Ovary (tissue), 9 donors: ENCODE measurements around the gene ARMC7. TPM values are rescaled to one million over a fixed set of nuclear protein-coding genes. Genes with fewer than 3 reads are reported as not detected.

Experiments used
- DNase-seq, 5 donors: peaks; one replicate each; pipeline ENCODE4 v3.0.0-alpha.2; 2019 to 2020
- H3K27ac ChIP-seq, 2 donors: fragments of 200-600 bp; one replicate each; pipeline versions ENCODE4 v1.5.1 to v1.8.0; 2019 to 2022
- H3K27me3 ChIP-seq: fragments of 200-600 bp; one replicate; pipeline ENCODE4 v1.8.0; 2022
- H3K36me3 ChIP-seq: fragments of 200-600 bp; sonication (generic); one replicate; pipeline ENCODE4 v1.5.1; 2019
- H3K4me1 ChIP-seq: one replicate; pipeline ENCODE4 v1.8.1; 2013; ENCODE audit warnings: mild to moderate bottlenecking, moderate library complexity; ENCODE audit not compliant: insufficient read depth
- H3K4me3 ChIP-seq: fragments of 200-600 bp; sonication (generic); one replicate; pipeline ENCODE4 v1.5.1; 2017
- H3K9me3 ChIP-seq, 2 donors: fragments of 200-600 bp in 1 of 2; sonication (generic) in 1 of 2; one replicate each; pipeline versions ENCODE4 v1.5.1 to v1.8.1; 2013 to 2019; ENCODE audit warnings: mild to moderate bottlenecking in 1 of 2, moderate library complexity in 1 of 2
- CTCF ChIP-seq, 3 donors: fragments of 450-650 bp in 2 of 3; fragments of 200-600 bp in 1 of 3; IDR thresholded peaks; one replicate each; pipeline versions ENCODE4 v1.5.1 to v1.8.0; 2016 to 2022; ENCODE audit warnings: antibody characterized with exemption in 3 of 3, mild to moderate bottlenecking in 1 of 3
- EP300 ChIP-seq: sonication (generic); formaldehyde crosslinking; IDR thresholded peaks from one replicate; pipeline ENCODE4 v1.6.1; 2017; ENCODE audit warnings: antibody characterized with exemption
- POLR2A ChIP-seq: fragments of 450-650 bp; IDR thresholded peaks from one replicate; pipeline ENCODE4 v1.6.1; 2017; ENCODE audit warnings: antibody characterized with exemption, mild to moderate bottlenecking, moderate library complexity
- WGBS, 3 donors: extraction: QIAGEN DNeasy Blood & Tissue Kit in 1 of 3; methylation state at CpG; one replicate each; pipeline versions ENCODE4 v1.1.5 to v1.1.7; 2013 to 2017; 5-methylcytosine and 5-hydroxymethylcytosine counted together
- intact Hi-C, 4 donors: fragments of 100-400 bp; cut with DNase I; formaldehyde crosslinking; loops; one replicate each; pipeline versions ENCODE4 v1.11.0 to v1.15.1; 2022 to 2023
- polyA plus RNA-seq, 2 donors: library from polyadenylated mRNA; stranded (reverse); fragments of 200-250 nt in 1 of 2; fragments of 350-450 nt in 1 of 2; fragmentation: Illumina TruSeq in 1 of 2; extraction: RNeasy Lipid Tissue Mini Kit (QIAGEN cat#74804) in 1 of 2; gene quantifications; one replicate each; pipeline ENCODE4 v1.2.3, GENCODE V29; 2013 to 2014
- total RNA-seq, 7 donors: library from RNA; depleted of rRNA in 2 of 7; stranded (reverse); fragments of >200 nt in 2 of 7; fragmentation: NEBNext Ultra II Directional in 3 of 7; extraction: Animal tissue kit (Norgen Biotek cat#: 25700) in 3 of 7; gene quantifications; one replicate each; pipeline versions ENCODE4 v1.1.0 to v1.2.4, GENCODE V29; 2016 to 2023
- donor health status: DM: no; HTN: no; CAD: no; lungs with moderate emphysema.
- donor health status: DM: no; HTN: no; CAD: no.
- donor health status: Bipolar disorder and iron deficiency.
- donor health status: DM: yes; HTN: yes; CAD: no.
- donor health status: DM: no; HTN: no; CAD: no.
- donor health status: DM: yes; HTN: yes; CAD: no.

Gene ARMC7
- total and polyA plus RNA-seq, 9 donors, result 4.6 to 10.5 (median 5.7) TPM

- H3K27ac ChIP-seq, result no peak overlapping the region
- H3K36me3 ChIP-seq, result no peaks in the 10 kb centered on the region
- no peak overlapping the region for H3K4me3 ChIP-seq
- intact Hi-C loops, result loop anchor here in 2 of 4 donors (10.0 kb wide), 2 partner anchors 63 to 93 kb away; partner anchors contain the start of gene NUP85 (in 1 of the 2)
- H3K9me3 ChIP-seq, result no peaks in the 10 kb centered on the region
- H3K27me3 ChIP-seq, result no peaks in the 10 kb centered on the region
- TF ChIP-seq CTCF (IDR thresholded peaks at IDR 0.05) (no peak), POLR2A (no peak), EP300 (no peak)
- no peak for DNase-seq
- WGBS, 3 donors, result 79 to 82% (median 80%) methylated on average over 7 of the region's 7 CpGs
- H3K4me1 ChIP-seq, result peaks cover 5% of the 10 kb centered on the region
Measured at GRCh38 chr17:75111777-75112335, 2.1 kb downstream of the ARMC7 start.

GRCh38 chr17:75113798-75114551 is 4.2 kb downstream of the ARMC7 start:
- H3K27me3 ChIP-seq, result no peaks in the 10 kb centered on the region
- H3K36me3 ChIP-seq, result no peaks in the 10 kb centered on the region
- peaks cover 5% of the 10 kb centered on the region for H3K4me1 ChIP-seq
- no peaks in the 10 kb centered on the region for H3K9me3 ChIP-seq
- DNase-seq, result peak; percentile 86 to 93 (median 90)
- intact Hi-C loops, result loop anchor here in 3 of 4 donors (2.0 to 10.0 kb wide), 3 partner anchors 61 to 91 kb away; partner anchors contain the start of gene NUP85 (in 1 of the 3)
- whole genome bisulfite sequencing, 3 donors, result 1 to 2% (median 2%) methylated on average over 22 of the region's 22 CpGs
- peak overlapping the region in 1 of 2 donors; percentile 68 for H3K27ac ChIP-seq
- no peak for TF ChIP-seq EP300
- TF ChIP-seq CTCF (IDR thresholded peaks at IDR 0.05), result peak; percentile 88 to 93 (median 92)
- H3K4me3 ChIP-seq, result peak overlapping the region; percentile 41

GRCh38 chr17:75114552-75115314 is 5.0 kb downstream of the ARMC7 start:
- intact Hi-C loops, result loop anchor here in 3 of 4 donors (2.0 to 10.0 kb wide), 3 partner anchors 60 to 90 kb away; partner anchors contain the start of gene NUP85 (in 1 of the 3)
- peaks cover 4% of the 10 kb centered on the region for H3K4me1 ChIP-seq
- WGBS, 3 donors, result 38 to 46% (median 41%) methylated on average over 19 of the region's 19 CpGs

More at GRCh38 chr17:75114552-75115314, 5.0 kb downstream of the ARMC7 start:
- no peak for DNase-seq
- peak overlapping the region; percentile 41 for H3K4me3 ChIP-seq
- no peaks in the 10 kb centered on the region for H3K27me3 ChIP-seq
- TF ChIP-seq EP300, result no peak
- no peak for TF ChIP-seq POLR2A
- TF ChIP-seq CTCF (IDR thresholded peaks at IDR 0.05), result no peak
- no peaks in the 10 kb centered on the region for H3K9me3 ChIP-seq
- peak overlapping the region in 1 of 2 donors; percentile 68 for H3K27ac ChIP-seq
- H3K36me3 ChIP-seq, result no peaks in the 10 kb centered on the region
